Esophagus squamous epithelium (tissue), 4 donors: ENCODE data around the gene CELF2.

ENCODE experiments used
- CTCF ChIP-seq, 6 experiments: fragments of 450-650 bp in 4 of 6; fragments of 200-600 bp in 2 of 6; sonication (generic) in 2 of 6; IDR thresholded peaks; one replicate each; pipeline ENCODE4 v1.5.1; 2016 to 2019; ENCODE audit warnings: antibody characterized with exemption in 6 of 6, mild to moderate bottlenecking in 4 of 6, moderate library complexity in 4 of 6
- POLR2A ChIP-seq, 4 donors: fragments of 450-650 bp; IDR thresholded peaks; one replicate each; pipeline ENCODE4 v1.6.1; 2017; ENCODE audit warnings: antibody characterized with exemption in 4 of 4, mild to moderate bottlenecking in 4 of 4, moderate library complexity in 3 of 4

- TF ChIP-seq CTCF (IDR thresholded peaks at IDR 0.05) (no peak), POLR2A (IDR thresholded peaks at IDR 0.05) (no peak)
These were observed 31.1 kb downstream of the CELF2 start for GRCh38 chr10:11048707-11049278.
